Measurements from ENCODE around the gene INO80B. TPM values are rescaled to one million over a fixed set of nuclear protein-coding genes. Genes with fewer than 3 reads are reported as not detected.
"Not testable (repeated sequence)": the region's sequence is repeated elsewhere in the genome, so short reads cannot be mapped to it uniquely, and the experiment has no call there.

INO80B gene
- total RNA-seq, 2 experiments from 2014 or later: 31.1 to 39.5 TPM

DNA sequence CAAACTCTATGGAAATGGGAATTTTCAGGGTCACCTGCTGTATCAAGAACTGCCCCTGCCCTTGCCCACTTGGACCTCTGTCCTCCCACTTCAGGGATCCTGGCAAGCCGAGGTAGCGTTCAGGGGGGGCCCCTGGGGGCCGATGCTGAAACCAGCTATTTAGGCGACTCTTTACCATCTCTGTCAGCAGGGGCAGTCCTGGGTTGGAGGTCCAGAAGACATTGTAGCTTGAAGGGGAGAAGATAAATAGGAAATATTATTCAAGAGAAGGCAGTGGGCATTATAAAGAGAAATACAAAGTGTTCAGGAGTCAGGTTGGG is 7.9 kb downstream of the INO80B start:
- ATAC-seq (no peak), DNase-seq (no peak)
- no peaks in the 10 kb centered on the region for H3K27me3 Mint-ChIP-seq
- CTCF ChIA-PET: interaction anchor here (0.7 to 3.8 kb wide), 2 partner anchors 10 to 19 kb away, joined by 3 to 19 read pairs; partner anchors contain the start of genes CCDC142, MRPL53 and TTC31
- no peaks in the 10 kb centered on the region for H3K9me3 Mint-ChIP-seq (ENCODE audit: low read depth)
- no peak overlapping the region for H3K27ac Mint-ChIP-seq
- peak overlapping the region; percentile 38 for H3K4me3 Mint-ChIP-seq
- peaks cover 13% of the 10 kb centered on the region for H3K36me3 Mint-ChIP-seq
- H3K4me1 Mint-ChIP-seq: peaks cover 33% of the 10 kb centered on the region

DNA sequence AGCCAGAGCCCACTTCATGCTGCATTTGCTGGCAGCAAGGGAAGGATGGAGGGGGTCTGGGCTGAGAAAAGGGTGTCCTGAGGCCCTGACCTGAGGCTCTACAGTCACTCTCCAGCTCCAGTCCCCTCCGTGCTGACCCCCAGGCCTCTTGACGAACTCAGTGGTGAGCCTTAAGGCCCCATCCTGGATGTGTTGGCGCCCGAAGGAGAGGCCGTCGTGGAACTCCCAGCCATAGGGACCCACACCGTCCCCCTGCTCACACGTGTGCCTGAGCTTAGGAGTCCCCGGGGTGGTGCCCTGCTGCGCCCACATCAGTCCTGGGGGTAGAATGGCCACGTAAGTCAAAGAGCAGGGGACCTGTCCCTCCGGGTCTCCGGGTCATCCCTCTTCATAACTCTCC is 9.5 kb downstream of the INO80B start:
- H3K4me1 Mint-ChIP-seq: peaks cover 26% of the 10 kb centered on the region
- DNase-seq (no peak), ATAC-seq (peak; percentile 3)
- CTCF ChIA-PET: interaction anchor here (1.5 to 5.4 kb wide), 5 partner anchors 9 to 73 kb away, joined by 5 to 36 read pairs (median 5); partner anchors contain the start of genes CCDC142, INO80B and TTC31
- H3K4me3 Mint-ChIP-seq: peak overlapping the region; percentile 97
- no peaks in the 10 kb centered on the region for H3K9me3 Mint-ChIP-seq (ENCODE audit: low read depth)
- no peaks in the 10 kb centered on the region for H3K27me3 Mint-ChIP-seq
- H3K27ac Mint-ChIP-seq: peak overlapping the region; percentile 76
- H3K36me3 Mint-ChIP-seq: peaks cover 11% of the 10 kb centered on the region

DNA sequence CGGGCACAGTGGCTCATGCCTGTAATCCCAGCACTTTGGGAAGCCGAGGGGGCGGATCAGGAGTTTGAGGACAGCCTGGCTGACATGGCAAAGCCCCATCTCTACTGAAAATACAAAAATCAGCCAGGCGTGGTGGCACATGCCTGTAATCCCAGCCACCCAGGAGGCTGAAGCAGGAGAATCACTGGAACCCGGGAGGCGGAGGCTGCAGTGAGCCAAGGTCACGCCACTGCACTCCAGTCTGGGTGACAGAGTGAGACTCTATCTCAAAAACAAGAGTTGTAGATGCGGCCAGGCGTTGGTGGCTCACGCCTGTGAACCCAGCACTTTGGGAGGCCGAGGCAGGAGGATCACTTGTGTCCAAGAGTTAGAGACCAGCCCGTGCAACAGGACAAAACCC is 15.9 kb downstream of the INO80B start:
- CTCF ChIA-PET: interaction anchor here (0.8 to 5.5 kb wide), 3 partner anchors 12 to 15 kb away, joined by 3 to 58 read pairs (median 10); partner anchors contain the start of genes CCDC142, INO80B, TTC31 and WBP1
- Mint-ChIP-seq H3K36me3 (peaks cover 28% of the 10 kb centered on the region), H3K4me1 (peaks cover 34% of the 10 kb centered on the region), H3K4me3 (peak overlapping the region; percentile 55), H3K27ac (peak overlapping the region; percentile 74)
- not testable (repeated sequence) for H3K27me3 Mint-ChIP-seq; DNase-seq; ATAC-seq; H3K9me3 Mint-ChIP-seq (ENCODE audit: low read depth)

- Mint-ChIP-seq H3K4me3 (peak overlapping the region; percentile 94), H3K27me3 (no peaks in the 10 kb centered on the region), H3K4me1 (peaks cover 31% of the 10 kb centered on the region), H3K9me3 (ENCODE audit: low read depth) (no peaks in the 10 kb centered on the region), H3K27ac (peak overlapping the region; percentile 95), H3K36me3 (peaks cover 28% of the 10 kb centered on the region)
- no peak for DNase-seq
- ATAC-seq: no peak
- CTCF ChIA-PET: interaction anchor here (0.8 to 5.5 kb wide), 5 partner anchors 9 to 50 kb away, joined by 3 to 58 read pairs (median 3); partner anchors contain the start of genes C2orf81, CCDC142, INO80B and TTC31
Measured at GRCh38 chr2:74471332-74472065, 16.6 kb downstream of the INO80B start.

- H3K36me3 Mint-ChIP-seq: peaks cover 31% of the 10 kb centered on the region
- no peaks in the 10 kb centered on the region for H3K9me3 Mint-ChIP-seq (ENCODE audit: low read depth)
- no peaks in the 10 kb centered on the region for H3K27me3 Mint-ChIP-seq
- H3K4me1 Mint-ChIP-seq: peaks cover 31% of the 10 kb centered on the region
- H3K27ac Mint-ChIP-seq: peak within 1 kb of the TSS; percentile 95
- peak; percentile 93 for ATAC-seq
- peak; percentile 97 for DNase-seq
- CTCF ChIA-PET: interaction anchor here (0.7 to 5.5 kb wide), 13 partner anchors 10 to 115 kb away, joined by 3 to 58 read pairs (median 4); partner anchors contain the start of genes C2orf81, CCDC142, INO80B and LBX2
- H3K4me3 Mint-ChIP-seq: peak within 1 kb of the TSS; percentile 94
Measured at GRCh38 chr2:74472086-74472944, 17.4 kb downstream of the INO80B start, which contains the start of gene MRPL53. TSS of gene MRPL53 (minus strand) at chr2:74472680. CDS start at chr2:74472660, 20 bp downstream.

- Mint-ChIP-seq H3K36me3 (peaks cover 34% of the 10 kb centered on the region), H3K27ac (peak overlapping the region; percentile 95), H3K4me3 (peak overlapping the region; percentile 94), H3K4me1 (peaks cover 35% of the 10 kb centered on the region), H3K27me3 (no peaks in the 10 kb centered on the region), H3K9me3 (ENCODE audit: low read depth) (no peaks in the 10 kb centered on the region)
- CTCF ChIA-PET: interaction anchor here (0.7 to 5.5 kb wide), 12 partner anchors 9 to 115 kb away, joined by 3 to 58 read pairs (median 4); partner anchors contain the start of genes C2orf81, CCDC142, INO80B and LBX2
- ATAC-seq (peak; percentile 0), DNase-seq (no peak)
Measured at GRCh38 chr2:74472945-74473258, 18.0 kb downstream of the INO80B start.

DNA sequence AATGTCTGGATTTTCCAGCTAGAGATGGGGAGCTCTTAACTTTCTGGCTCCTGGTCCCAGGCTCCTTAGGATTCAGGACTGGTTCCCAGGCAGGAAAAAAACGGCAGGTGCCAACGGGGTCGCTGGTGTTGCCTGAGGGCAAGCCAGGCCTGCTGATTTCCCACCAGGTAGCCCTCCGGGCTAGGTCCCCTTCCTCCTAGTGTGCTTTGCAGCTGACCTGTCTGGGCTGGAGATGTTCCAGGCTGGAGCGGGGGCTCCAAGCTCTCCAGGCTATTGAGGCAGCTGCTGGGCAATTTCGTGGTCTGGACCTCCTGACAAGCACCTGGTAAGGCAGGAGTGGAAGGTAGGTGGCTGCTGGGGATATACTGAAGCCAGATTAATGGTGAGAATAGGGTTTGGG is 19.6 kb downstream of the INO80B start:
- CTCF ChIA-PET: interaction anchor here (0.9 to 5.5 kb wide), 4 partner anchors 7 to 225 kb away, joined by 3 to 58 read pairs (median 12); partner anchors contain the start of genes CCDC142, INO80B, TTC31 and WBP1
- Mint-ChIP-seq H3K36me3 (peaks cover 38% of the 10 kb centered on the region), H3K4me1 (peaks cover 39% of the 10 kb centered on the region), H3K4me3 (no peak overlapping the region), H3K9me3 (ENCODE audit: low read depth) (no peaks in the 10 kb centered on the region), H3K27me3 (no peaks in the 10 kb centered on the region), H3K27ac (no peak overlapping the region)
- ATAC-seq (no peak), DNase-seq (no peak)

GRCh38 chr2:74474899-74475298 is 20.0 kb downstream of the INO80B start:
- no peak for ATAC-seq
- H3K27me3 Mint-ChIP-seq: no peaks in the 10 kb centered on the region

GRCh38 chr2:74481431-74481830 is 26.5 kb downstream of the INO80B start:
- CTCF ChIA-PET: interaction anchor here (0.9 to 5.2 kb wide), 15 partner anchors 8 to 146 kb away, joined by 3 to 79 read pairs (median 19); partner anchors contain the start of genes AUP1, HTRA2, INO80B and MOGS
- ATAC-seq: no peak
- Mint-ChIP-seq H3K4me1 (peaks cover 45% of the 10 kb centered on the region), H3K36me3 (peaks cover 31% of the 10 kb centered on the region), H3K4me3 (peak overlapping the region; percentile 97), H3K27me3 (no peaks in the 10 kb centered on the region), H3K9me3 (ENCODE audit: low read depth) (no peaks in the 10 kb centered on the region), H3K27ac (peak overlapping the region; percentile 15)
- no peak for DNase-seq

More at GRCh38 chr2:74474899-74475298, 20.0 kb downstream of the INO80B start:
- no peak overlapping the region for H3K4me3 Mint-ChIP-seq
- DNase-seq: no peak
- H3K36me3 Mint-ChIP-seq: peaks cover 39% of the 10 kb centered on the region
- CTCF ChIA-PET: interaction anchor here (0.9 to 5.5 kb wide), 7 partner anchors 8 to 225 kb away, joined by 3 to 58 read pairs (median 4); partner anchors contain the start of genes INO80B and WBP1
- H3K4me1 Mint-ChIP-seq: peaks cover 39% of the 10 kb centered on the region
- no peaks in the 10 kb centered on the region for H3K9me3 Mint-ChIP-seq (ENCODE audit: low read depth)
- H3K27ac Mint-ChIP-seq: no peak overlapping the region

DNA sequence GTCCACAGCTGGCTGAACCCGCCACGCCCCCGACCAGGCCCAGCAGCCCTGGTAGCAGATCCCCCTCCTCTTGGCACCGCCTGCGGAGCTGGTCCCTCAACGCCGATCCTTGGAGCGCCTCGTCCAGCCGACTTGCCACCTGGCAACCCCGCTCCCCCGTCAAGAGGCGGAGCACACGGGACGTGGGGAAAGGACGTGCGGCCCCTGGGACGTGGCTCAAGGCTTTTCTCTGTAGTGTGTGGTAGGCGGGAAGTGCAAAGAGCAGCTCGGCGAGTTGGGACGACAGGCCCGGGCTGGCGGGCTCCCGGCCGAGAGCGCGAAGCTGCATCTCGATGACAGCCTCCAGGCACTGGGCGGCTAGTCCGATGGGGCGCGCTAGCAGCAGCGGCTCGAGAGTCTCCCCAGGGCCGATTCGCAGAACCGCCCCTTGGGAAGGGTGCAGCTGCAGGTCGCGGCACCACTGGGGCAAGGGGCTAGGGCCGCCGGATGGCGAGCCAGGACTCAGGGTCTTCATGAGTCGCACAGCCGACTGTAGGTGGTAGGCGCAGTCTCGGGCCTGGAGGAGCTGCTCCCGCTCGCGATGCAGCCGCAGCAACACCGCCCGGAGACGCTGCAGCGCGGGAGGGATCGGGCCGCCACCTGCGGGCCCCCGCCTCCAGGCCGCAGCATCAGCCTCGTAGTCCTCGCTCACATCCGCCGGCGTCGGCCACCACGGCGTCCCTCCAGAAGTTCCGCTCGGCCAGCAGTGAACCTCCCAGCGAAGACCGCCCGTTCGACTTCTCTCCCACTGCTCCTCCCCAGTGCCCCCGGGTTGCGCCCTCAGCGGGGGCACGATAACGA is 27.3 kb downstream of the INO80B start:
- Mint-ChIP-seq H3K4me1 (peaks cover 48% of the 10 kb centered on the region), H3K9me3 (ENCODE audit: low read depth) (no peaks in the 10 kb centered on the region), H3K27me3 (no peaks in the 10 kb centered on the region), H3K36me3 (peaks cover 33% of the 10 kb centered on the region), H3K27ac (peak overlapping the region; percentile 100), H3K4me3 (peak overlapping the region; percentile 97)
- DNase-seq: peak; percentile 77
- CTCF ChIA-PET: interaction anchor here (0.8 to 5.2 kb wide), 28 partner anchors 9 to 232 kb away, joined by 3 to 79 read pairs (median 6); partner anchors contain the start of genes AUP1, DQX1, HTRA2 and INO80B
- peak; percentile 52 for ATAC-seq

DNA sequence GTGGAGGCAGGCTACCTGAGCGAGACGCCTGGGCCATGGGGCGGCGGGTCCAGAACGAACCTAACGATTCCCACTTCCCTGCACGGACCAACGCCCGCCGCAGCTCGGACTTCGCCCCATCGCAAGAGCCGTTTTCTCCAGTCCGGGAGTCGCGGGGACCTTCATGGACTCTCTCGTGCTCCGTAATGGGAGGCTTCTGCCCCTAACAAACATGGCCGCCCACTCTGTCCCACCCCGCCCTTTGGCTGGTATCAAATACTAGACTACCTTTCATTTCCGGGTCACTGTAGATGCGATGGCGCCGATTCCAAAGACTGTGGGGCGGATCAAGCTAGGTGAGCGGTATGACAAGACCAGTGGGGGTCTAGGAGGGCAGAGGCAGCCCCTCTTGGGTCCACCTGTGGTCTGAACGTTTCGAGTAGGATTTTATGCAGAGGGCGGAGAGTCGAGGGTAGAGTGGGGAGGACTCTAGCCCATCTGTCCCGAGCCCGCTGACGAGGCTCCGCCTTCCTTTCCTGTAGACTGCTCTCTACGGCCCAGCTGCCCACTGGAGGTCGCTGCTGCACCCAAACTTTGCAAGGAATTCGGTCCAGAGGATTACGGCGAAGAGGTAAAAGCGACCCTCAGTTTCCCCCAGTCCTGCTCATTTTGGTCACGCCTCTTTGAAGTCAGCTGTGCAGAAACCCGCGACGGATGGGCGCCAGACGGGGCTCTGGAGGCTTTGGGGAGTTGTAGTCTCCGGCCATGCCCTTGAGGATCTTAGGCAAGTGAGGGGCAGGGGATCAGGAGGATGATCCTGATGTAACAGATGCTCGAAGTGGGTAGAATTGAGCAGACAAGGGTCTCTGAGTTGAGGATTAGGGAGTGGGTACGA is 28.2 kb downstream of the INO80B start, which contains the start of the genes CCDC142 and TTC31:
CCDC142 (minus strand) TSS at position 198 of the 874 bp plus-strand sequence; CDS start at position 37, 161 bp downstream.
TTC31 (plus strand) TSS at position 281 of the 874 bp plus-strand sequence; CDS start at position 296, 15 bp downstream.
- ATAC-seq (peak; percentile 95), DNase-seq (peak; percentile 97)
- peaks cover 28% of the 10 kb centered on the region for H3K36me3 Mint-ChIP-seq
- peaks cover 44% of the 10 kb centered on the region for H3K4me1 Mint-ChIP-seq
- no peaks in the 10 kb centered on the region for H3K9me3 Mint-ChIP-seq (ENCODE audit: low read depth)
- peak within 1 kb of the TSS; percentile 97 for H3K4me3 Mint-ChIP-seq
- CTCF ChIA-PET: interaction anchor here (0.6 to 5.2 kb wide), 33 partner anchors 9 to 233 kb away, joined by 3 to 79 read pairs (median 6); partner anchors contain the start of genes AUP1, DQX1, HTRA2 and INO80B
- H3K27ac Mint-ChIP-seq: peak within 1 kb of the TSS; percentile 100
- H3K27me3 Mint-ChIP-seq: no peaks in the 10 kb centered on the region
